SK-N-MC (cell line): ENCODE results near the gene SETD1B.

ENCODE experiments used
- EZH2 ChIP-seq: fragments of 200-600 bp; sonication (generic); IDR thresholded peaks from one replicate; pipeline ENCODE4 v1.6.1; 2017; ENCODE audit warnings: antibody characterized with exemption
- POLR2AphosphoS5 ChIP-seq: IDR thresholded peaks from 2 replicates; pipeline ENCODE4 v1.6.1; 2012; ENCODE audit warnings: mild to moderate bottlenecking, low read depth, low read length, borderline replicate concordance

DNA sequence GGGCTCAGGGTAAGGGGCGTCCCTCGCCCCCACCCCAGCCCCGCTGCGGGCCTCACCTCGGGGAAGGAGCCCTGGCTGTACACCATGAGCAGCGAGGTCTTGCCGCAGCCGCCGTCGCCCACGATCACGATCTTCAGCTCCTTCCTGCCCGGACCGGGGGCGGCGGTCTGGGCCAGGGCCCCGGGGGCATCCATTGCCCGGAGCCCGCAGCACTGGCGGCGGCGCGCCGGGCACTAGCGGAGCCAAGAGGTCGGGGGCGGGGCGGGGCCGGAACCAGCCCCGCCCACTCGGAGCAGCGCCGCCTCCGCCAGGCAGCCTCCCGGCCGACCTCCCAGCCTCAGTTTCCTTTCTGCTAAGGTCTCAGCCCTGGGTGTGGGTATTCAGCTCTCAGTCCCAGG is 10.4 kb upstream of the SETD1B start, which contains the start of gene RHOF:
- TF ChIP-seq EZH2 (no peak), POLR2AphosphoS5 (no peak)
